ENCODE measurements around the gene CMTR1.

The CMTR1 gene

GRCh38 chr6:37449984-37450383, 17.0 kb downstream of the CMTR1 start:
- no peak overlapping the region for H3K4me3 ChIP-seq (ENCODE audit: low read depth, low read length)
- no peak for TF ChIP-seq CTCF (IDR thresholded peaks at IDR 0.05; ENCODE audit: low read depth, low read length, missing control alignments)
- no peak for DNase-seq (ENCODE audit: low read depth)
- in situ Hi-C loops (cut with HindIII; ENCODE audit: low sequenced_read_pairs), result no loop called here

GRCh38 chr6:37451441-37452193, 18.6 kb downstream of the CMTR1 start:
- DNase-seq (ENCODE audit: low read depth), result no peak
- no peak for TF ChIP-seq CTCF (IDR thresholded peaks at IDR 0.05; ENCODE audit: low read depth, low read length, missing control alignments)
- in situ Hi-C loops (cut with HindIII; ENCODE audit: low sequenced_read_pairs), result no loop called here
- H3K4me3 ChIP-seq (ENCODE audit: low read depth, low read length), result no peak overlapping the region

GRCh38 chr6:37452522-37452921, 19.5 kb downstream of the CMTR1 start:
- TF ChIP-seq CTCF (IDR thresholded peaks at IDR 0.05; ENCODE audit: low read depth, low read length, missing control alignments), result no peak
- in situ Hi-C loops (cut with HindIII; ENCODE audit: low sequenced_read_pairs), result no loop called here
- no peak overlapping the region for H3K4me3 ChIP-seq (ENCODE audit: low read depth, low read length)
- DNase-seq (ENCODE audit: low read depth), result no peak

GRCh38 chr6:37454420-37455140, 21.6 kb downstream of the CMTR1 start:
- in situ Hi-C loops (cut with HindIII; ENCODE audit: low sequenced_read_pairs), result no loop called here
- TF ChIP-seq CTCF (IDR thresholded peaks at IDR 0.05; ENCODE audit: low read depth, low read length, missing control alignments), result no peak
- DNase-seq (ENCODE audit: low read depth), result no peak
- no peak overlapping the region for H3K4me3 ChIP-seq (ENCODE audit: low read depth, low read length)

GRCh38 chr6:37456126-37456525, 23.1 kb downstream of the CMTR1 start:
- TF ChIP-seq CTCF (IDR thresholded peaks at IDR 0.05; ENCODE audit: low read depth, low read length, missing control alignments), result no peak
- peak; percentile 31 for DNase-seq (ENCODE audit: low read depth)
- H3K4me3 ChIP-seq (ENCODE audit: low read depth, low read length), result no peak overlapping the region
- in situ Hi-C loops (cut with HindIII; ENCODE audit: low sequenced_read_pairs), result no loop called here

GRCh38 chr6:37456816-37457560, 24.0 kb downstream of the CMTR1 start:
- no peak for TF ChIP-seq CTCF (IDR thresholded peaks at IDR 0.05; ENCODE audit: low read depth, low read length, missing control alignments)
- in situ Hi-C loops (cut with HindIII; ENCODE audit: low sequenced_read_pairs), result no loop called here
- peak; percentile 80 for DNase-seq (ENCODE audit: low read depth)
- H3K4me3 ChIP-seq (ENCODE audit: low read depth, low read length), result no peak overlapping the region
